Adrenal gland (tissue), 5 donors: ENCODE data around the gene SAP30BP.

Experiments used
- CTCF ChIP-seq, 6 experiments: fragments of 450-650 bp in 4 of 6; fragments of 200-600 bp in 2 of 6; sonication (generic) in 1 of 6; IDR thresholded peaks; 1 replicate in 5 of 6; 2 replicates in 1 of 6; pipeline versions ENCODE4 v1.5.1 to v1.8.0; 2016 to 2021; ENCODE audit warnings: antibody characterized with exemption in 6 of 6, mild to moderate bottlenecking in 2 of 6, moderate library complexity in 1 of 6
- POLR2A ChIP-seq, 2 donors: fragments of 450-650 bp; IDR thresholded peaks; one replicate each; pipeline ENCODE4 v1.6.1; 2017; ENCODE audit warnings: antibody characterized with exemption in 2 of 2, mild to moderate bottlenecking in 2 of 2, moderate library complexity in 1 of 2
- donor health status: DM: no; HTN: no; CAD: no.

- TF ChIP-seq CTCF (IDR thresholded peaks at IDR 0.05) (no peak), POLR2A (IDR thresholded peaks at IDR 0.05) (no peak)
These were observed 4.9 kb downstream of the SAP30BP start for GRCh38 chr17:75672011-75672410.
